ENCODE measurements around the gene HNF4A.

HNF4A gene

GRCh38 chr20:44480097-44480496 lies 124.6 kb downstream of the HNF4A start:
- ChIA-PET CTCF (interaction anchor here (0.7 to 0.9 kb wide), 4 partner anchors 13 to 363 kb away, joined by 3 read pairs; no protein-coding TSS in a partner anchor), POLR2A (no interaction called here)
- Histone ChIP-seq H3K4me3 (ENCODE audit: low read depth, low read length) (no peak overlapping the region), H3K27ac (ENCODE audit: extremely low read depth, low read depth, low read length) (no peak overlapping the region), H3K9me3 (ENCODE audit: control insufficient read depth, insufficient read depth, low read depth, low read length) (no peaks in the 10 kb centered on the region), H3K4me1 (ENCODE audit: control insufficient read depth, insufficient read depth, low read length) (no peaks in the 10 kb centered on the region), H3K36me3 (ENCODE audit: control insufficient read depth in 2 of 2, insufficient read depth in 1 of 2, low read length in 2 of 2) (peaks cover 8 to 52% of the 10 kb centered on the region in 2 experiments; a peak in 2 of 3 replicates)
- TF ChIP-seq SP2 (tag by site-specific recombination; IDR thresholded peaks at IDR 0.05) (no peak), ZNF2 (tag by site-specific recombination; IDR thresholded peaks at IDR 0.05) (no peak), KLF10 (tag by site-specific recombination; IDR thresholded peaks at IDR 0.05) (no peak), ZNF707 (tag by site-specific recombination; IDR thresholded peaks at IDR 0.05) (no peak), ZNF549 (tag by site-specific recombination; IDR thresholded peaks at IDR 0.05) (no peak)
- TF ChIP-seq, protein P1, sequence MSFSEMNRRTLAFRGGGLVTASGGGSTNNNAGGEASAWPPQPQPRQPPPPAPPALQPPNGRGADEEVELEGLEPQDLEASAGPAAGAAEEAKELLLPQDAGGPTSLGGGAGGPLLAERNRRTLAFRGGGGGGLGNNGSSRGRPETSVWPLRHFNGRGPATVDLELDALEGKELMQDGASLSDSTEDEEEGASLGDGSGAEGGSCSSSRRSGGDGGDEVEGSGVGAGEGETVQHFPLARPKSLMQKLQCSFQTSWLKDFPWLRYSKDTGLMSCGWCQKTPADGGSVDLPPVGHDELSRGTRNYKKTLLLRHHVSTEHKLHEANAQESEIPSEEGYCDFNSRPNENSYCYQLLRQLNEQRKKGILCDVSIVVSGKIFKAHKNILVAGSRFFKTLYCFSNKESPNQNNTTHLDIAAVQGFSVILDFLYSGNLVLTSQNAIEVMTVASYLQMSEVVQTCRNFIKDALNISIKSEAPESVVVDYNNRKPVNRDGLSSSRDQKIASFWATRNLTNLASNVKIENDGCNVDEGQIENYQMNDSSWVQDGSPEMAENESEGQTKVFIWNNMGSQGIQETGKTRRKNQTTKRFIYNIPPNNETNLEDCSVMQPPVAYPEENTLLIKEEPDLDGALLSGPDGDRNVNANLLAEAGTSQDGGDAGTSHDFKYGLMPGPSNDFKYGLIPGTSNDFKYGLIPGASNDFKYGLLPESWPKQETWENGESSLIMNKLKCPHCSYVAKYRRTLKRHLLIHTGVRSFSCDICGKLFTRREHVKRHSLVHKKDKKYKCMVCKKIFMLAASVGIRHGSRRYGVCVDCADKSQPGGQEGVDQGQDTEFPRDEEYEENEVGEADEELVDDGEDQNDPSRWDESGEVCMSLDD (tag by site-specific recombination; IDR thresholded peaks at IDR 0.05) = no peak

- Histone ChIP-seq H3K27ac (ENCODE audit: extremely low read depth, low read depth, low read length) (no peak overlapping the region), H3K4me1 (ENCODE audit: control insufficient read depth, insufficient read depth, low read length) (no peaks in the 10 kb centered on the region), H3K36me3 (ENCODE audit: control insufficient read depth in 2 of 2, insufficient read depth in 1 of 2, low read length in 2 of 2) (peaks cover 10 to 67% of the 10 kb centered on the region in 2 experiments; a peak in 2 of 3 replicates), H3K9me3 (ENCODE audit: control insufficient read depth, insufficient read depth, low read depth, low read length) (no peaks in the 10 kb centered on the region), H3K4me3 (ENCODE audit: low read depth, low read length) (no peak overlapping the region)
- ChIA-PET POLR2A (no interaction called here), CTCF (no interaction called here)
- TF ChIP-seq, protein P2, sequence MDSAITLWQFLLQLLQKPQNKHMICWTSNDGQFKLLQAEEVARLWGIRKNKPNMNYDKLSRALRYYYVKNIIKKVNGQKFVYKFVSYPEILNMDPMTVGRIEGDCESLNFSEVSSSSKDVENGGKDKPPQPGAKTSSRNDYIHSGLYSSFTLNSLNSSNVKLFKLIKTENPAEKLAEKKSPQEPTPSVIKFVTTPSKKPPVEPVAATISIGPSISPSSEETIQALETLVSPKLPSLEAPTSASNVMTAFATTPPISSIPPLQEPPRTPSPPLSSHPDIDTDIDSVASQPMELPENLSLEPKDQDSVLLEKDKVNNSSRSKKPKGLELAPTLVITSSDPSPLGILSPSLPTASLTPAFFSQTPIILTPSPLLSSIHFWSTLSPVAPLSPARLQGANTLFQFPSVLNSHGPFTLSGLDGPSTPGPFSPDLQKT (IDR thresholded peaks at IDR 0.05; ENCODE audit: borderline replicate concordance, low read depth, low read length) = no peak
- no peak for TF ChIP-seq ZNF48 (tag by site-specific recombination; IDR thresholded peaks at IDR 0.05)
- no peak for TF ChIP-seq ZNF473 (tag by site-specific recombination; IDR thresholded peaks at IDR 0.05)
- TF ChIP-seq ZNF626 (tag by site-specific recombination; IDR thresholded peaks at IDR 0.05) = no peak
- TF ChIP-seq ZNF677 (tag by site-specific recombination; IDR thresholded peaks at IDR 0.05) = no peak
- TF ChIP-seq ZNF600 (tag by site-specific recombination; IDR thresholded peaks at IDR 0.05) = no peak
- TF ChIP-seq OSR2 (tag by site-specific recombination; IDR thresholded peaks at IDR 0.05) = no peak
- TF ChIP-seq BCL11A (tag by site-specific recombination; IDR thresholded peaks at IDR 0.05; ENCODE audit: low read depth) = no peak
- TF ChIP-seq ZNF266 (tag by site-specific recombination; IDR thresholded peaks at IDR 0.05; ENCODE audit: low read depth) = no peak
- TF ChIP-seq ZNF157 (tag by site-specific recombination; IDR thresholded peaks at IDR 0.05) = no peak
- TF ChIP-seq GFI1B (tag by site-specific recombination; IDR thresholded peaks at IDR 0.05) = no peak
- TF ChIP-seq, protein P3, sequence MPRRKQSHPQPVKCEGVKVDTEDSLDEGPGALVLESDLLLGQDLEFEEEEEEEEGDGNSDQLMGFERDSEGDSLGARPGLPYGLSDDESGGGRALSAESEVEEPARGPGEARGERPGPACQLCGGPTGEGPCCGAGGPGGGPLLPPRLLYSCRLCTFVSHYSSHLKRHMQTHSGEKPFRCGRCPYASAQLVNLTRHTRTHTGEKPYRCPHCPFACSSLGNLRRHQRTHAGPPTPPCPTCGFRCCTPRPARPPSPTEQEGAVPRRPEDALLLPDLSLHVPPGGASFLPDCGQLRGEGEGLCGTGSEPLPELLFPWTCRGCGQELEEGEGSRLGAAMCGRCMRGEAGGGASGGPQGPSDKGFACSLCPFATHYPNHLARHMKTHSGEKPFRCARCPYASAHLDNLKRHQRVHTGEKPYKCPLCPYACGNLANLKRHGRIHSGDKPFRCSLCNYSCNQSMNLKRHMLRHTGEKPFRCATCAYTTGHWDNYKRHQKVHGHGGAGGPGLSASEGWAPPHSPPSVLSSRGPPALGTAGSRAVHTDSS (tag by site-specific recombination; IDR thresholded peaks at IDR 0.05) = no peak
- TF ChIP-seq ZNF561 (tag by site-specific recombination; IDR thresholded peaks at IDR 0.05; ENCODE audit: borderline replicate concordance) = no peak
- TF ChIP-seq, protein P4, sequence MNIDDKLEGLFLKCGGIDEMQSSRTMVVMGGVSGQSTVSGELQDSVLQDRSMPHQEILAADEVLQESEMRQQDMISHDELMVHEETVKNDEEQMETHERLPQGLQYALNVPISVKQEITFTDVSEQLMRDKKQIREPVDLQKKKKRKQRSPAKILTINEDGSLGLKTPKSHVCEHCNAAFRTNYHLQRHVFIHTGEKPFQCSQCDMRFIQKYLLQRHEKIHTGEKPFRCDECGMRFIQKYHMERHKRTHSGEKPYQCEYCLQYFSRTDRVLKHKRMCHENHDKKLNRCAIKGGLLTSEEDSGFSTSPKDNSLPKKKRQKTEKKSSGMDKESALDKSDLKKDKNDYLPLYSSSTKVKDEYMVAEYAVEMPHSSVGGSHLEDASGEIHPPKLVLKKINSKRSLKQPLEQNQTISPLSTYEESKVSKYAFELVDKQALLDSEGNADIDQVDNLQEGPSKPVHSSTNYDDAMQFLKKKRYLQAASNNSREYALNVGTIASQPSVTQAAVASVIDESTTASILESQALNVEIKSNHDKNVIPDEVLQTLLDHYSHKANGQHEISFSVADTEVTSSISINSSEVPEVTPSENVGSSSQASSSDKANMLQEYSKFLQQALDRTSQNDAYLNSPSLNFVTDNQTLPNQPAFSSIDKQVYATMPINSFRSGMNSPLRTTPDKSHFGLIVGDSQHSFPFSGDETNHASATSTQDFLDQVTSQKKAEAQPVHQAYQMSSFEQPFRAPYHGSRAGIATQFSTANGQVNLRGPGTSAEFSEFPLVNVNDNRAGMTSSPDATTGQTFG (tag by site-specific recombination; IDR thresholded peaks at IDR 0.05; ENCODE audit: borderline replicate concordance) = no peak
- TF ChIP-seq ZBTB8A (tag by site-specific recombination; IDR thresholded peaks at IDR 0.05) = no peak
- no peak for TF ChIP-seq ZNF768 (tag by site-specific recombination; IDR thresholded peaks at IDR 0.05)
- no peak for TF ChIP-seq ZNF596 (tag by site-specific recombination; IDR thresholded peaks at IDR 0.05)
- TF ChIP-seq ZBTB7A (tag by site-specific recombination; IDR thresholded peaks at IDR 0.05; ENCODE audit: low read depth) = no peak
- no peak for TF ChIP-seq ZNF174 (tag by site-specific recombination; IDR thresholded peaks at IDR 0.05)
Observed at GRCh38 chr20:44481719-44482416, 126.4 kb downstream of the HNF4A start.
